Astrocyte of the spinal cord (primary cell): Measurements from ENCODE around the gene CECR2.

Experiments used
- DNase-seq: peaks from one replicate; pipeline ENCODE4 v3.0.0; 2011; ENCODE audit warnings: low read depth, low spot score
- H3K4me3 ChIP-seq: 2 replicates; pipeline ENCODE4 v1.5.1; 2011; ENCODE audit warnings: low read depth, mild to moderate bottlenecking, low read length, moderate library complexity
- in situ Hi-C: cut with HindIII; loops from 2 replicates; pipeline ENCODE4 v1.10.0; 2017; ENCODE audit warnings: low sequenced_read_pairs
- TF ChIP-seq, protein P1 (sequence below): IDR thresholded peaks from 2 replicates; pipeline ENCODE4 v1.5.1; 2012; ENCODE audit warnings: low read depth, mild to moderate bottlenecking, low read length, inconsistent platforms

The CECR2 gene

DNA sequence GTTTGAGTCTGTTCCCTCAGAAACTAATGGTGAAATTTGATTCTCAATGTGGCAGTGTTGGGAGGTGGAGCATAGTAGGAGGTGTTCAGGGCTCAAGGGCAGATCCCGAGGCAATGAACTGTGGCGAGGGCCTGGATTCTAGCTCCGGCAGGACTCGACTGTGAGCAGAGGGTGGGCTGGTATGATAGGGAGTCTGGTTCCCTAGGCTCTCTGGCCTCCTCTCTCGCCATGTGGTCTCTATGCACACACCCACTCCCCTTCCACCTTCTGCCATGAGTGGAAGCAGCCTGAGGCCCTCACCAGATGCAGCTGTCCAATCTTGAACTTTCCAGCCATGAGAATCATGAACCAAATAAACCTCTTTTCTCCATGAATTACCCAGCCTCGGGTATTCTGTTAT, 227.0 kb downstream of the CECR2 start:
- no peak overlapping the region for H3K4me3 ChIP-seq
- in situ Hi-C loops: no loop called here
- DNase-seq: no peak
- TF ChIP-seq, protein P1, sequence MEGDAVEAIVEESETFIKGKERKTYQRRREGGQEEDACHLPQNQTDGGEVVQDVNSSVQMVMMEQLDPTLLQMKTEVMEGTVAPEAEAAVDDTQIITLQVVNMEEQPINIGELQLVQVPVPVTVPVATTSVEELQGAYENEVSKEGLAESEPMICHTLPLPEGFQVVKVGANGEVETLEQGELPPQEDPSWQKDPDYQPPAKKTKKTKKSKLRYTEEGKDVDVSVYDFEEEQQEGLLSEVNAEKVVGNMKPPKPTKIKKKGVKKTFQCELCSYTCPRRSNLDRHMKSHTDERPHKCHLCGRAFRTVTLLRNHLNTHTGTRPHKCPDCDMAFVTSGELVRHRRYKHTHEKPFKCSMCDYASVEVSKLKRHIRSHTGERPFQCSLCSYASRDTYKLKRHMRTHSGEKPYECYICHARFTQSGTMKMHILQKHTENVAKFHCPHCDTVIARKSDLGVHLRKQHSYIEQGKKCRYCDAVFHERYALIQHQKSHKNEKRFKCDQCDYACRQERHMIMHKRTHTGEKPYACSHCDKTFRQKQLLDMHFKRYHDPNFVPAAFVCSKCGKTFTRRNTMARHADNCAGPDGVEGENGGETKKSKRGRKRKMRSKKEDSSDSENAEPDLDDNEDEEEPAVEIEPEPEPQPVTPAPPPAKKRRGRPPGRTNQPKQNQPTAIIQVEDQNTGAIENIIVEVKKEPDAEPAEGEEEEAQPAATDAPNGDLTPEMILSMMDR: no peak

DNA sequence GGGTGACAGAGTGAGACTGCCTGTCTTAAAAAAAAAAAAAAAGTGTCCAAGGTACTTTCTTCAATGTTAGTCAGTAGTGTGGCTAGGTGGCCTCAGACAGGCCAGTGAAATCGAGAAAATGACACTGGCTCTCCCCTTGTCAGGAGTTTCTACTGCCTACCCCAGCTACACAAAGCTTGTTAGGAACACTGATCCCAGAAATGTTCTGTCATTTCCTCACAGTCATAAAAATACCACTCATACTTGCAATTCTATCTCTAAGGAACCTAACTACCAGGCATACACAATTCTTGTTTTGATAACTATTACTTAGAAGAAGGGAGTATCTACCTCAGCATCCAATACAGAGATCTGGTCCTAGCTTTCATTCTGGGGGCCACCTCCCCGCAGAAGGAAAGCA, 228.0 kb downstream of the CECR2 start:
- no peak overlapping the region for H3K4me3 ChIP-seq
- TF ChIP-seq, protein P1: no peak
- in situ Hi-C loops: no loop called here
- DNase-seq: no peak

- TF ChIP-seq, protein P1: no peak
- no peak for DNase-seq
- H3K4me3 ChIP-seq: no peak overlapping the region
- in situ Hi-C loops: no loop called here
These were observed 229.1 kb downstream of the CECR2 start for GRCh38 chr22:17598318-17598717.

DNA sequence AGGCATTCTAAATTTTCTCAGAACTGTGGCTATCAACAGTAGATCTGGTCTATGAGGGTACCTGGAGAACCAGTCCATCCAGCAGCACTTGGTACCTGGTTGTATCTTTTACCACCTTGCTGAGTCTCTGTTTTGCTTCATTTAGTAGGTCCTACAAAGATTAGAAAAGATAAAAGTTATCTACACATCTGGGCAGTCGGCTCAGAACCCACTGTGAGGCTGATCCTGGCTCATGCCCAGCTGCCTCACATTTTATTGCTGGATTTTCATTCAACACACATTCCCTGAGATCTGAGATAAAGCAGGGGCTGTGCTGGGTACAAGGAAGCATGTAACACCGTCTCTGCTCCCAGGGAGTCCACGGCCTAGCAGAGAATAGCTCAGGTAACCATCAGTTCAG, 231.8 kb downstream of the CECR2 start:
- no peak overlapping the region for H3K4me3 ChIP-seq
- TF ChIP-seq, protein P1: no peak
- in situ Hi-C loops: no loop called here
- no peak for DNase-seq

- TF ChIP-seq, protein P1: no peak
- DNase-seq: no peak
- in situ Hi-C loops: no loop called here
- no peak overlapping the region for H3K4me3 ChIP-seq
These were observed 234.4 kb downstream of the CECR2 start for GRCh38 chr22:17603668-17604067.

DNA sequence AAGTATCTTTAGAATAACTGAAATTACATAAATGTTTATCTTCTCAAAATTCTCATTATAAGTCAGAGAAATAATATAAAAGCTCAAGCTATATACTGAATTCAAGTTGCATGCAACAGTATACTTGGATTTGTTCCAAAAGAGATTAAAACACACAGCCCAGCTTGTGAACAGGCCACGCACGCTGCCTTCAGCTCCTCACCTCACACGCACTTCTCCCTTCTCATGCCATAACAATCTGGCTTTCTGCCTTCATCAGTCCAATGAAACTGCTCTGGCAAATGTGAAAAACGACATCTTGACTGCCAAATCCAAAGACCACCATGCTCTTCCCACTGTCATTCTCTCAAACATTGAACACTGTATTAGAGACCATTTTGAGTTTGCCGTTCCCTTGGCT, 237.2 kb downstream of the CECR2 start:
- no peak for DNase-seq
- in situ Hi-C loops: no loop called here
- TF ChIP-seq, protein P1: no peak
- no peak overlapping the region for H3K4me3 ChIP-seq
